KOPT-K1 (cell line): ENCODE data around the gene SH3D19.
"Not testable (repeated sequence)": the region's sequence is repeated elsewhere in the genome, so short reads cannot be mapped to it uniquely, and the experiment has no call there.

Experiments used
- H3K27ac ChIP-seq: fragments of 200-600 bp; sonication (generic); 2 replicates; pipeline ENCODE4 v1.5.1; 2016; ENCODE audit warnings: antibody characterized with exemption, mild to moderate bottlenecking, low read depth, low read length; ENCODE audit not compliant: poor library complexity, severe bottlenecking
- H3K36me3 ChIP-seq: fragments of 200-600 bp; sonication (generic); 2 replicates; pipeline ENCODE4 v1.5.1; 2017; ENCODE audit warnings: antibody characterized with exemption, mild to moderate bottlenecking, low read length, moderate library complexity; ENCODE audit not compliant: insufficient read depth
- H3K9me3 ChIP-seq: fragments of 200-600 bp; sonication (generic); 2 replicates; pipeline ENCODE4 v1.5.1; 2017; ENCODE audit warnings: antibody characterized with exemption, low read length, mild to moderate bottlenecking; ENCODE audit not compliant: insufficient read depth, poor library complexity, severe bottlenecking

SH3D19 gene

GRCh38 chr4:151239608-151240007, 85.8 kb downstream of the SH3D19 start:
- H3K9me3 ChIP-seq = no peaks in the 10 kb centered on the region
- no peak overlapping the region for H3K27ac ChIP-seq
- no peaks in the 10 kb centered on the region for H3K36me3 ChIP-seq

- Histone ChIP-seq H3K9me3 (no peaks in the 10 kb centered on the region), H3K27ac (no peak overlapping the region)
These were observed 86.9 kb downstream of the SH3D19 start for GRCh38 chr4:151238477-151238876.

GRCh38 chr4:151236036-151236435, 89.4 kb downstream of the SH3D19 start:
- no peaks in the 10 kb centered on the region for H3K9me3 ChIP-seq
- no peak overlapping the region for H3K27ac ChIP-seq
- no peaks in the 10 kb centered on the region for H3K36me3 ChIP-seq

More at GRCh38 chr4:151238477-151238876, 86.9 kb downstream of the SH3D19 start:
- H3K36me3 ChIP-seq = no peaks in the 10 kb centered on the region

GRCh38 chr4:151235373-151235772, 90.0 kb downstream of the SH3D19 start:
- not testable (repeated sequence) for H3K27ac ChIP-seq, H3K36me3 ChIP-seq

GRCh38 chr4:151233600-151233999, 91.8 kb downstream of the SH3D19 start:
- Histone ChIP-seq H3K9me3 (no peaks in the 10 kb centered on the region), H3K27ac (no peak overlapping the region), H3K36me3 (no peaks in the 10 kb centered on the region)

More at GRCh38 chr4:151235373-151235772, 90.0 kb downstream of the SH3D19 start:
- H3K9me3 ChIP-seq = not testable (repeated sequence)

- Histone ChIP-seq H3K27ac (no peak overlapping the region), H3K36me3 (no peaks in the 10 kb centered on the region), H3K9me3 (no peaks in the 10 kb centered on the region)
These were observed 93.3 kb downstream of the SH3D19 start for GRCh38 chr4:151231915-151232595.

GRCh38 chr4:151228189-151229119, 97.0 kb downstream of the SH3D19 start:
- Histone ChIP-seq H3K9me3 (no peaks in the 10 kb centered on the region), H3K27ac (no peak overlapping the region), H3K36me3 (no peaks in the 10 kb centered on the region)

- Histone ChIP-seq H3K27ac (no peak overlapping the region), H3K9me3 (no peaks in the 10 kb centered on the region), H3K36me3 (no peaks in the 10 kb centered on the region)
These were observed 97.7 kb downstream of the SH3D19 start for GRCh38 chr4:151227731-151228130.

- Histone ChIP-seq H3K36me3 (no peaks in the 10 kb centered on the region), H3K27ac (no peak overlapping the region), H3K9me3 (no peaks in the 10 kb centered on the region)
These were observed 98.2 kb downstream of the SH3D19 start for GRCh38 chr4:151227172-151227571.

GRCh38 chr4:151226004-151226932, 99.1 kb downstream of the SH3D19 start:
- Histone ChIP-seq H3K36me3 (no peaks in the 10 kb centered on the region), H3K27ac (no peak overlapping the region), H3K9me3 (no peaks in the 10 kb centered on the region)

GRCh38 chr4:151223465-151223864, 101.9 kb downstream of the SH3D19 start:
- Histone ChIP-seq H3K36me3 (no peaks in the 10 kb centered on the region), H3K27ac (no peak overlapping the region), H3K9me3 (no peaks in the 10 kb centered on the region)

GRCh38 chr4:151219948-151220347, 105.5 kb downstream of the SH3D19 start:
- no peak overlapping the region for H3K27ac ChIP-seq
- H3K36me3 ChIP-seq = no peaks in the 10 kb centered on the region
- H3K9me3 ChIP-seq = no peaks in the 10 kb centered on the region

GRCh38 chr4:151219091-151219490, 106.3 kb downstream of the SH3D19 start:
- no peak overlapping the region for H3K27ac ChIP-seq
- H3K9me3 ChIP-seq = no peaks in the 10 kb centered on the region
- no peaks in the 10 kb centered on the region for H3K36me3 ChIP-seq

- Histone ChIP-seq H3K9me3 (no peaks in the 10 kb centered on the region), H3K36me3 (no peaks in the 10 kb centered on the region), H3K27ac (no peak overlapping the region)
These were observed 107.1 kb downstream of the SH3D19 start for GRCh38 chr4:151218343-151218742.

- Histone ChIP-seq H3K36me3 (no peaks in the 10 kb centered on the region), H3K9me3 (no peaks in the 10 kb centered on the region), H3K27ac (no peak overlapping the region)
These were observed 108.1 kb downstream of the SH3D19 start for GRCh38 chr4:151217326-151217725.
